ENCODE results near the gene BORCS8. TPM values are rescaled to one million over a fixed set of nuclear protein-coding genes. Genes with fewer than 3 reads are reported as not detected.
"Not testable (repeated sequence)": the region's sequence is repeated elsewhere in the genome, so short reads cannot be mapped to it uniquely, and the experiment has no call there.

The BORCS8 gene
- total and polyA plus RNA-seq, 2 donors, result 12.5 to 23.8 TPM

GRCh38 chr19:19221000-19221399 lies 29.0 kb upstream of the BORCS8 start:
- not testable (repeated sequence) for DNase-seq (ENCODE audit: low read depth in 6 of 9, low spot score in 9 of 9); H3K4me3 ChIP-seq (ENCODE audit: low read length in 2 of 2); H3K4me1 ChIP-seq (ENCODE audit: control insufficient read depth in 2 of 2, insufficient read depth in 2 of 2, low read length in 2 of 2); H3K9me3 ChIP-seq (ENCODE audit: control insufficient read depth in 2 of 2, insufficient read depth in 1 of 2, low read length in 1 of 2); H3K27ac ChIP-seq (ENCODE audit: low read depth in 1 of 2, low read length in 1 of 2); H3K36me3 ChIP-seq (ENCODE audit: control insufficient read depth in 2 of 2, insufficient read depth in 2 of 2, low read length in 1 of 2)
- peaks cover 9 to 32% of the 10 kb centered on the region in 2 donors for H3K27me3 ChIP-seq (ENCODE audit: control insufficient read depth in 2 of 2, insufficient read depth in 1 of 2, low read length in 1 of 2)
- WGBS, result 95% methylated on average over 8 of the region's 8 CpGs

GRCh38 chr19:19218911-19219310 lies 27.0 kb upstream of the BORCS8 start:
- H3K27ac ChIP-seq (ENCODE audit: low read depth in 1 of 2, low read length in 1 of 2), result no peak overlapping the region
- no peaks in the 10 kb centered on the region for H3K9me3 ChIP-seq (ENCODE audit: control insufficient read depth in 2 of 2, insufficient read depth in 1 of 2, low read length in 1 of 2)
- 93% methylated on average over 21 of the region's 21 CpGs for WGBS
- H3K27me3 ChIP-seq (ENCODE audit: control insufficient read depth in 2 of 2, insufficient read depth in 1 of 2, low read length in 1 of 2), result peaks cover 0 to 31% of the 10 kb centered on the region in 2 donors
- no peaks in the 10 kb centered on the region for H3K4me1 ChIP-seq (ENCODE audit: control insufficient read depth in 2 of 2, insufficient read depth in 2 of 2, low read length in 2 of 2)
- H3K4me3 ChIP-seq (ENCODE audit: low read length in 2 of 2), result no peak overlapping the region
- no peak for DNase-seq (ENCODE audit: low read depth in 6 of 9, low spot score in 9 of 9)
- H3K36me3 ChIP-seq (ENCODE audit: control insufficient read depth in 2 of 2, insufficient read depth in 2 of 2, low read length in 1 of 2), result no peaks in the 10 kb centered on the region

GRCh38 chr19:19217099-19217498 lies 25.1 kb upstream of the BORCS8 start:
- Histone ChIP-seq H3K36me3 (ENCODE audit: control insufficient read depth in 2 of 2, insufficient read depth in 2 of 2, low read length in 1 of 2) (no peaks in the 10 kb centered on the region), H3K27ac (ENCODE audit: low read depth in 1 of 2, low read length in 1 of 2) (no peak overlapping the region), H3K9me3 (ENCODE audit: control insufficient read depth in 2 of 2, insufficient read depth in 1 of 2, low read length in 1 of 2) (no peaks in the 10 kb centered on the region), H3K4me1 (ENCODE audit: control insufficient read depth in 2 of 2, insufficient read depth in 2 of 2, low read length in 2 of 2) (no peaks in the 10 kb centered on the region), H3K27me3 (ENCODE audit: control insufficient read depth in 2 of 2, insufficient read depth in 1 of 2, low read length in 1 of 2) (peaks cover 5 to 36% of the 10 kb centered on the region in 2 donors), H3K4me3 (ENCODE audit: low read length in 2 of 2) (no peak overlapping the region)
- no peak for DNase-seq (ENCODE audit: low read depth in 6 of 9, low spot score in 9 of 9)
- WGBS, result 70% methylated on average over 4 of the region's 4 CpGs

GRCh38 chr19:19215792-19216191 lies 23.8 kb upstream of the BORCS8 start:
- no peak overlapping the region for H3K4me3 ChIP-seq (ENCODE audit: low read length in 2 of 2)
- H3K9me3 ChIP-seq (ENCODE audit: control insufficient read depth in 2 of 2, insufficient read depth in 1 of 2, low read length in 1 of 2), result no peaks in the 10 kb centered on the region
- H3K36me3 ChIP-seq (ENCODE audit: control insufficient read depth in 2 of 2, insufficient read depth in 2 of 2, low read length in 1 of 2), result no peaks in the 10 kb centered on the region
- WGBS, result 81% methylated on average over 4 of the region's 4 CpGs
- H3K4me1 ChIP-seq (ENCODE audit: control insufficient read depth in 2 of 2, insufficient read depth in 2 of 2, low read length in 2 of 2), result no peaks in the 10 kb centered on the region
- DNase-seq (ENCODE audit: low read depth in 6 of 9, low spot score in 9 of 9), result no peak
- H3K27me3 ChIP-seq (ENCODE audit: control insufficient read depth in 2 of 2, insufficient read depth in 1 of 2, low read length in 1 of 2), result peaks cover 15 to 49% of the 10 kb centered on the region in 2 donors
- no peak overlapping the region for H3K27ac ChIP-seq (ENCODE audit: low read depth in 1 of 2, low read length in 1 of 2)

- H3K27ac ChIP-seq (ENCODE audit: low read depth in 1 of 2, low read length in 1 of 2), result no peak overlapping the region
- no peaks in the 10 kb centered on the region for H3K36me3 ChIP-seq (ENCODE audit: control insufficient read depth in 2 of 2, insufficient read depth in 2 of 2, low read length in 1 of 2)
- H3K4me3 ChIP-seq (ENCODE audit: low read length in 2 of 2), result no peak overlapping the region
- H3K27me3 ChIP-seq (ENCODE audit: control insufficient read depth in 2 of 2, insufficient read depth in 1 of 2, low read length in 1 of 2), result peaks cover 15 to 55% of the 10 kb centered on the region in 2 donors
- DNase-seq (ENCODE audit: low read depth in 6 of 9, low spot score in 9 of 9), result peak in 7 of 9 donors; percentile 19 to 67 (median 53)
- no peaks in the 10 kb centered on the region for H3K9me3 ChIP-seq (ENCODE audit: control insufficient read depth in 2 of 2, insufficient read depth in 1 of 2, low read length in 1 of 2)
- H3K4me1 ChIP-seq (ENCODE audit: control insufficient read depth in 2 of 2, insufficient read depth in 2 of 2, low read length in 2 of 2), result no peaks in the 10 kb centered on the region
- WGBS, result 3% methylated on average over 8 of the region's 8 CpGs
Observed at GRCh38 chr19:19214892-19215291, 22.9 kb upstream of the BORCS8 start.

DNA sequence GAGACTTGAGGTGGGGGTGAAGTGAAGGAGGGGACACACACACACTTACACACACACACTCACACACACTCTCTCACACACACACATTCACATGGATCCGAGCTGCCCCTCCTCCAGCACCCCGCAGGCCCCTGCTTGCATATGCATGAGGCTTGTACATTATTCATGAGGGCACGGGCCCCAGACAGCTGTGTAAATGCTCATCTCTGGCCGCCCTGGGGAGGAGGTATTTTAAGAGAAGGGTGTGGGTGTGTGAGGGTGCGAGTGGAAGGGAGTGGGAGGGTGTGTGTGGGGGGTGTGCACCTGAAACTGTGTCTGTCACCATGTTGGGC lies 22.2 kb upstream of the BORCS8 start:
- H3K4me3 ChIP-seq (ENCODE audit: low read length in 2 of 2), result no peak overlapping the region
- no peaks in the 10 kb centered on the region for H3K9me3 ChIP-seq (ENCODE audit: control insufficient read depth in 2 of 2, insufficient read depth in 1 of 2, low read length in 1 of 2)
- no peak overlapping the region for H3K27ac ChIP-seq (ENCODE audit: low read depth in 1 of 2, low read length in 1 of 2)
- peaks cover 15 to 59% of the 10 kb centered on the region in 2 donors for H3K27me3 ChIP-seq (ENCODE audit: control insufficient read depth in 2 of 2, insufficient read depth in 1 of 2, low read length in 1 of 2)
- no peaks in the 10 kb centered on the region for H3K36me3 ChIP-seq (ENCODE audit: control insufficient read depth in 2 of 2, insufficient read depth in 2 of 2, low read length in 1 of 2)
- H3K4me1 ChIP-seq (ENCODE audit: control insufficient read depth in 2 of 2, insufficient read depth in 2 of 2, low read length in 2 of 2), result no peaks in the 10 kb centered on the region
- WGBS, result 13% methylated on average over 5 of the region's 5 CpGs
- DNase-seq (ENCODE audit: low read depth in 6 of 9, low spot score in 9 of 9), result no peak

DNA sequence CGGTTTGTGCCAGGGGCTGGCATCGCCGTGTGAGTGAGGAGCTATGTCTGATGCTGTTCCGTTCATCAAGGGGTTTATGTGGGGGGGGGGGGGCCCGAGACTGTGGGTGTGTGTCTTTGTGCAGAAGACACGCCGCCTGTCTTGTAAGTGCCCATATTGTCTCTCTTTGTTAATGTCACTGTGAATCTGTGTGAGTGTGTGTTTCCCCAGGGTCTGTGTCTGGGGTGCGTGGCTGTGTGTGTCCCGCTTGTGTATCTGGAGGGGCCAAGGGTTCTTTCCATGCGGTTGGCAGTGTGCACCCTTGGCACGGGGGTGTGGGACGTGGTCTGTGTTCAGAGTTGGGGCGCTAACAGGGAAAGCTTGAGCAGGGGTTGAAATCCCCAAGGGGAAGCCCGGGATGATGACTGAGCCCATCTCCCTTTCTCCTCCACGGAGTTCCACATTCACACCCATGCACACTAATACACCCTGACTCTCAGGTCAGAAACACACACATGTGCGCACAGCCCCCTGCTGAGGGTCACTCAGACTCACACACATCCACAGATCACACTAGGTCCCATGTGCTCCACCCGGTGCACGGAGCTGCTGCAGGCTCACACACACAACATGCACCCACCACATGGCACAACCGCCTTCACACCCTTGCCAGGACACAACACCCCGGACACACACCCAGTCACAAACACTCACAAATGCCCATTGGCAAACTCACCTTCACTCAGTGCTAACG lies 21.6 kb upstream of the BORCS8 start:
- no peak overlapping the region for H3K27ac ChIP-seq (ENCODE audit: low read depth in 1 of 2, low read length in 1 of 2)

GRCh38 chr19:19212916-19213315 lies 21.0 kb upstream of the BORCS8 start:
- H3K27ac ChIP-seq (ENCODE audit: low read depth in 1 of 2, low read length in 1 of 2), result no peak overlapping the region
- DNase-seq (ENCODE audit: low read depth in 6 of 9, low spot score in 9 of 9), result no peak
- H3K4me3 ChIP-seq (ENCODE audit: low read length in 2 of 2), result no peak overlapping the region
- no peaks in the 10 kb centered on the region for H3K36me3 ChIP-seq (ENCODE audit: control insufficient read depth in 2 of 2, insufficient read depth in 2 of 2, low read length in 1 of 2)
- WGBS, result 16% methylated on average over 7 of the region's 7 CpGs
- H3K4me1 ChIP-seq (ENCODE audit: control insufficient read depth in 2 of 2, insufficient read depth in 2 of 2, low read length in 2 of 2), result no peaks in the 10 kb centered on the region
- H3K27me3 ChIP-seq (ENCODE audit: control insufficient read depth in 2 of 2, insufficient read depth in 1 of 2, low read length in 1 of 2), result peaks cover 15 to 59% of the 10 kb centered on the region in 2 donors
- H3K9me3 ChIP-seq (ENCODE audit: control insufficient read depth in 2 of 2, insufficient read depth in 1 of 2, low read length in 1 of 2), result no peaks in the 10 kb centered on the region

More for the DNA sequence above, 21.6 kb upstream of the BORCS8 start:
- no peak for DNase-seq (ENCODE audit: low read depth in 6 of 9, low spot score in 9 of 9)
- Histone ChIP-seq H3K36me3 (ENCODE audit: control insufficient read depth in 2 of 2, insufficient read depth in 2 of 2, low read length in 1 of 2) (no peaks in the 10 kb centered on the region), H3K9me3 (ENCODE audit: control insufficient read depth in 2 of 2, insufficient read depth in 1 of 2, low read length in 1 of 2) (no peaks in the 10 kb centered on the region), H3K27me3 (ENCODE audit: control insufficient read depth in 2 of 2, insufficient read depth in 1 of 2, low read length in 1 of 2) (peaks cover 15 to 59% of the 10 kb centered on the region in 2 donors), H3K4me1 (ENCODE audit: control insufficient read depth in 2 of 2, insufficient read depth in 2 of 2, low read length in 2 of 2) (no peaks in the 10 kb centered on the region), H3K4me3 (ENCODE audit: low read length in 2 of 2) (no peak overlapping the region)
- WGBS, result 61% methylated on average over 21 of the region's 21 CpGs

- DNase-seq (ENCODE audit: low read depth in 6 of 9, low spot score in 9 of 9), result no peak
- H3K27me3 ChIP-seq (ENCODE audit: control insufficient read depth in 2 of 2, insufficient read depth in 1 of 2, low read length in 1 of 2), result peaks cover 15 to 65% of the 10 kb centered on the region in 2 donors
- WGBS, result 13% methylated on average over 54 of the region's 54 CpGs
Observed at GRCh38 chr19:19211499-19212420, 19.8 kb upstream of the BORCS8 start, which contains the start of gene NCAN. Gene NCAN, plus strand, starts transcription at chr19:19211958. Its CDS starts 4,996 bp downstream, at chr19:19216954.

More at GRCh38 chr19:19211499-19212420, 19.8 kb upstream of the BORCS8 start, which contains the start of gene NCAN:
- no peak within 1 kb of the TSS for H3K27ac ChIP-seq (ENCODE audit: low read depth in 1 of 2, low read length in 1 of 2)
- H3K9me3 ChIP-seq (ENCODE audit: control insufficient read depth in 2 of 2, insufficient read depth in 1 of 2, low read length in 1 of 2), result no peaks in the 10 kb centered on the region
- no peak within 1 kb of the TSS for H3K4me3 ChIP-seq (ENCODE audit: low read length in 2 of 2)
- no peaks in the 10 kb centered on the region for H3K36me3 ChIP-seq (ENCODE audit: control insufficient read depth in 2 of 2, insufficient read depth in 2 of 2, low read length in 1 of 2)
- H3K4me1 ChIP-seq (ENCODE audit: control insufficient read depth in 2 of 2, insufficient read depth in 2 of 2, low read length in 2 of 2), result no peaks in the 10 kb centered on the region
